HepG2 (cell line): ENCODE results near the gene NBPF8. TPM values are rescaled to one million over a fixed set of nuclear protein-coding genes. Genes with fewer than 3 reads are reported as not detected.
"Not testable (repeated sequence)": the region's sequence is repeated elsewhere in the genome, so short reads cannot be mapped to it uniquely, and the experiment has no call there.

ENCODE experiments used
- ATAC-seq: fragments of 200-7000 bp; cut with Tn5 transposase; 3 replicates; pipeline ENCODE4 v1.9.1; 2020; ENCODE audit warnings: mild to moderate bottlenecking, moderate library complexity
- Bru-seq: library from RNA; stranded (reverse); fragments of 400-500 nt; gene quantifications from one replicate; lab custom pipeline; 2021; lab: Mats Ljungman, UMichigan
- BruChase-seq, 2 experiments: library from RNA; stranded (reverse); fragments of 400-500 nt; gene quantifications; one replicate each; lab custom pipeline; 2021; lab: Mats Ljungman, UMichigan
- BruUV-seq: library from RNA; stranded (reverse); fragments of 400-500 nt; replicated peaks from 2 replicates; lab custom pipeline; 2021; lab: Mats Ljungman, UMichigan
- CTCF ChIA-PET: fragments of 300-600 bp; formaldehyde crosslinking; extraction: SDS; loops from one replicate; lab custom pipeline; 2021; ENCODE audit warnings: low total read pairs, inconsistent platforms, low intra/inter-chr PET ratio; lab: Yijun Ruan, JAX
- POLR2A ChIA-PET: fragments of 350-600 bp; sonication (Branson Sonifier 250); formaldehyde crosslinking; loops from one replicate; lab custom pipeline; 2020; ENCODE audit warnings: antibody characterized with exemption, inconsistent platforms; lab: Yijun Ruan, JAX
- DNase-seq: peaks from one replicate; pipeline ENCODE4 v3.0.0-alpha.2; 2015; ENCODE audit warnings: low spot score
- FAIRE-seq: peaks from 3 replicates; lab custom pipeline; 2011; peaks lifted over from hg19 to GRCh38; lab: Jason Lieb, UNC
- H2AFZ ChIP-seq: one replicate; pipeline ENCODE4 v1.6.1; 2011; ENCODE audit warnings: low read length, inconsistent platforms
- H3K27ac ChIP-seq: fragments of 300-600 bp; 3 replicates; pipeline ENCODE4 v1.8.0; 2011; ENCODE audit warnings: mixed run types, mild to moderate bottlenecking, mixed read lengths, low read length, inconsistent platforms; ENCODE audit not compliant: insufficient read depth; ENCODE audit errors: extremely low read length
- H3K27me3 ChIP-seq, 2 experiments: fragments of 200-600 bp in 1 of 2; 2 replicates in 1 of 2; 3 replicates in 1 of 2; pipeline versions ENCODE4 v1.6.0 to v1.8.0; 2011; ENCODE audit warnings: low read length in 2 of 2, mild to moderate bottlenecking in 2 of 2, moderate library complexity in 2 of 2, inconsistent platforms in 1 of 2; ENCODE audit not compliant: insufficient read depth in 2 of 2, control insufficient read depth in 1 of 2
- H3K36me3 ChIP-seq, 2 experiments: fragments of 200-600 bp in 1 of 2; replicated peaks in 1 of 2; 2 replicates in 1 of 2; 3 replicates in 1 of 2; pipeline versions ENCODE4 v1.5.1 to v1.8.0; 2011; ENCODE audit warnings: low read length in 2 of 2, inconsistent platforms in 1 of 2; ENCODE audit not compliant: insufficient read depth in 2 of 2, control insufficient read depth in 1 of 2
- H3K4me1 ChIP-seq: 2 replicates; pipeline ENCODE4 v1.5.1; 2012; ENCODE audit warnings: low read length, inconsistent platforms; ENCODE audit not compliant: insufficient read depth
- H3K4me2 ChIP-seq: 2 replicates; pipeline ENCODE4 v1.6.0; 2011; ENCODE audit warnings: low read depth, low read length, inconsistent platforms
- H3K4me3 ChIP-seq, 3 experiments: fragments of 200-600 bp in 1 of 3; sonication (generic), shearing (Covaris generic) in 1 of 3; replicated peaks in 1 of 3; 2 replicates each; pipeline ENCODE4 v1.5.1; 2011 to 2016; ENCODE audit warnings: low read length in 3 of 3, inconsistent platforms in 2 of 3, low read depth in 2 of 3, mild to moderate bottlenecking in 2 of 3, control low read depth in 1 of 3, mixed read lengths in 1 of 3; ENCODE audit not compliant: insufficient read depth in 1 of 3
- H3K79me2 ChIP-seq: one replicate; pipeline ENCODE4 v1.6.1; 2011; ENCODE audit warnings: low read length, inconsistent platforms; ENCODE audit not compliant: insufficient read depth
- H3K9ac ChIP-seq: 2 replicates; pipeline ENCODE4 v1.6.0; 2011; ENCODE audit warnings: mild to moderate bottlenecking, low read depth, low read length, inconsistent platforms; ENCODE audit not compliant: insufficient read depth
- H3K9me3 ChIP-seq: 2 replicates; pipeline ENCODE4 v1.5.1; 2012; ENCODE audit warnings: mild to moderate bottlenecking, low read length
- H4K20me1 ChIP-seq: 2 replicates; pipeline ENCODE4 v1.6.0; 2011; ENCODE audit warnings: inconsistent platforms, mild to moderate bottlenecking, low read length, moderate library complexity; ENCODE audit not compliant: insufficient read depth
- HNRNPLL ChIP-seq: fragments of 200-400 bp; formaldehyde crosslinking; IDR thresholded peaks from 2 replicates; pipeline ENCODE4 v1.6.1; 2017; ENCODE audit warnings: mild to moderate bottlenecking, low read depth, low read length; ENCODE audit not compliant: poor library complexity, severe bottlenecking
- RBFOX2 ChIP-seq: fragments of 200-400 bp; formaldehyde crosslinking; IDR thresholded peaks from 2 replicates; pipeline ENCODE4 v1.6.1; 2017; ENCODE audit warnings: low read depth, mild to moderate bottlenecking, low read length
- WGBS: methylation state at CpG from one replicate; pipeline ENCODE4 v1.1.6; 2017; ENCODE audit warnings: low lambda C conversion rate; 5-methylcytosine and 5-hydroxymethylcytosine counted together
- in situ Hi-C: cut with HindIII; loops from 2 replicates; pipeline ENCODE4 v1.10.0; 2017; ENCODE audit warnings: low pct_unique_long_range_greater_than_20kb; ENCODE audit not compliant: extremely low pct_ligation_motif_present
- intact Hi-C: fragments of 100-400 bp; cut with micrococcal nuclease; formaldehyde crosslinking; loops from one replicate; pipeline ENCODE4 v1.10.0; 2022; ENCODE audit not compliant: unreplicated experiment
- long read RNA-seq, 2 experiments: library from RNA in 1 of 2; library from polyadenylated mRNA in 1 of 2; stranded (forward) in 1 of 2; unstranded in 1 of 2; transcript quantifications; one replicate each; pipeline ENCODE4 v2.0.0, GENCODE V29; 2019 to 2022
- polyA minus RNA-seq, 3 experiments: library from RNA; depleted of rRNA, polyadenylated mRNA; stranded (reverse); fragments of >200 nt; gene quantifications; 2 replicates each; pipeline ENCODE4 v1.2.3, GENCODE V29; 2011; ENCODE audit warnings: low replicate concordance in 1 of 3
- polyA plus RNA-seq, 8 experiments: library from polyadenylated mRNA; depleted of rRNA in 3 of 8; stranded (reverse) in 7 of 8; unstranded in 1 of 8; fragments of >200 nt; fragmentation: Illumina TruSeq in 4 of 8; extraction: Trizol in 4 of 8; gene quantifications; 2 replicates each; pipeline versions ENCODE4 v1.2.1 to v1.2.3, GENCODE V29; 2011 to 2016; ENCODE audit warnings: low read depth in 4 of 8, missing spikeins in 1 of 8, mixed read lengths in 1 of 8; ENCODE audit not compliant: insufficient read depth in 1 of 8
- total RNA-seq, 5 experiments: library from RNA; depleted of rRNA; stranded (reverse); fragments of >200 nt; fragmentation: Illumina TruSeq; extraction: Trizol; gene quantifications; 2 replicates each; pipeline ENCODE4 v1.2.3, GENCODE V29; 2016; ENCODE audit warnings: low read depth in 1 of 5
- TF ChIP-seq, protein P1 (sequence below), 2 experiments: sonication (generic) in 1 of 2; formaldehyde crosslinking in 1 of 2; IDR thresholded peaks; 2 replicates each; pipeline versions ENCODE4 v1.4.0 to v1.6.1; 2018 to 2020; ENCODE audit warnings: missing genetic modification reagents in 2 of 2, borderline replicate concordance in 1 of 2, low read depth in 1 of 2, mild to moderate bottlenecking in 1 of 2, missing biosample characterization in 1 of 2
- TF ChIP-seq, protein P2 (sequence below): sonication (generic); formaldehyde crosslinking; IDR thresholded peaks from 2 replicates; pipeline ENCODE4 v1.9.0; 2022; ENCODE audit warnings: missing genetic modification reagents, mild to moderate bottlenecking, borderline replicate concordance
- TF ChIP-seq, protein P3 (sequence below): sonication (generic); formaldehyde crosslinking; IDR thresholded peaks from 2 replicates; pipeline ENCODE4 v1.4.0; 2020; ENCODE audit warnings: mild to moderate bottlenecking, missing genetic modification reagents

Gene NBPF8, protein sequence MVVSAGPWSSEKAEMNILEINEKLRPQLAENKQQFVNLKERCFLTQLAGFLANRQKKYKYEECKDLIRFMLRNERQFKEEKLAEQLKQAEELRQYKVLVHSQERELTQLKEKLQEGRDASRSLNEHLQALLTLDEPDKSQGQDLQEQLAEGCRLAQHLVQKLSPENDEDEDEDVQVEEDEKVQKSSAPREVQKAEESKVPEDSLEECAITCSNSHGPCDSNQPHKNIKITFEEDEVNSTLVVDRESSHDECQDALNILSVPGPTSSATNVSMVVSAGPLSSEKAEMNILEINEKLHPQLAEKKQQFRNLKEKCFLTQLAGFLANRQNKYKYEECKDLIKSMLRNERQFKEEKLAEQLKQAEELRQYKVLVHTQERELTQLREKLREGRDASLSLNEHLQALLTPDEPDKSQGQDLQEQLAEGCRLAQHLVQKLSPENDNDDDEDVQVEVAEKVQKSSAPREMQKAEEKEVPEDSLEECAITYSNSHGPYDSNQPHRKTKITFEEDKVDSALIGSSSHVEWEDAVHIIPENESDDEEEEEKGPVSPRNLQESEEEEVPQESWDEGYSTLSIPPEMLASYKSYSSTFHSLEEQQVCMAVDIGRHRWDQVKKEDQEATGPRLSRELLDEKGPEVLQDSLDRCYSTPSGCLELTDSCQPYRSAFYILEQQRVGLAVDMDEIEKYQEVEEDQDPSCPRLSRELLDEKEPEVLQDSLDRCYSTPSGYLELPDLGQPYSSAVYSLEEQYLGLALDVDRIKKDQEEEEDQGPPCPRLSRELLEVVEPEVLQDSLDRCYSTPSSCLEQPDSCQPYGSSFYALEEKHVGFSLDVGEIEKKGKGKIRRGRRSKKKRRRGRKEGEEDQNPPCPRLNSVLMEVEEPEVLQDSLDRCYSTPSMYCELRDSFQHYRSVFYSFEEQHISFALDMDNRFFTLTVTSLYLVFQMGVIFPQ
- total RNA-seq (2016; rRNA removed; fragmentation: Illumina TruSeq; extraction: Trizol) (3.2 and 4.0 TPM in 2 replicates), polyA plus RNA-seq (2011; rRNA removed) (7.7 and 7.8 TPM in 2 replicates), polyA minus RNA-seq (2011; rRNA and poly(A)+ RNA removed; ENCODE audit: low replicate concordance) (3.0 and 20.3 TPM in 2 replicates), Bru-seq, nascent RNA (percentile 48 among the genes with signal in this experiment), BruChase-seq, experiment 1, labeled RNA remaining after a 6-hour chase (percentile 54 among the genes with signal in this experiment), BruChase-seq, experiment 2, labeled RNA remaining after a 2-hour chase (percentile 52 among the genes with signal in this experiment)
- 0.81 and 1.2 TPM in 2 replicates for total RNA-seq (2016; cell fraction: cytosol; rRNA removed; fragmentation: Illumina TruSeq; extraction: Trizol; ENCODE audit: low read depth)
- total RNA-seq (2016; cell fraction: insoluble cytoplasmic fraction; rRNA removed; fragmentation: Illumina TruSeq; extraction: Trizol) = 2.7 and 4.2 TPM in 2 replicates
- total RNA-seq (2016; cell fraction: membrane; rRNA removed; fragmentation: Illumina TruSeq; extraction: Trizol) = 1.8 and 2.5 TPM in 2 replicates
- 5.7 and 6.8 TPM in 2 replicates for total RNA-seq (2016; cell fraction: nucleus; rRNA removed; fragmentation: Illumina TruSeq; extraction: Trizol)
- polyA plus RNA-seq (2011; cell fraction: cytosol; rRNA removed) = 2.2 and 3.5 TPM in 2 replicates
- 17.9 and 20.0 TPM in 2 replicates for polyA plus RNA-seq (2011; cell fraction: nucleus; rRNA removed)
- 3.9 and 4.3 TPM in 2 replicates for polyA plus RNA-seq (2012)
- polyA plus RNA-seq (2016; cell fraction: cytosol; fragmentation: Illumina TruSeq; extraction: Trizol; ENCODE audit: low read depth) = 0.22 and 0.34 TPM in 2 replicates
- polyA plus RNA-seq (2016; cell fraction: insoluble cytoplasmic fraction; fragmentation: Illumina TruSeq; extraction: Trizol; ENCODE audit: low read depth) = 1.8 and 2.8 TPM in 2 replicates
- 0.78 and 0.95 TPM in 2 replicates for polyA plus RNA-seq (2016; cell fraction: membrane; fragmentation: Illumina TruSeq; extraction: Trizol; ENCODE audit: low read depth)
- polyA plus RNA-seq (2016; cell fraction: nucleus; fragmentation: Illumina TruSeq; extraction: Trizol; ENCODE audit: insufficient read depth, low read depth) = 14.8 and 15.4 TPM in 2 replicates
- 1.1 and 2.1 TPM in 2 replicates for polyA minus RNA-seq (2011; cell fraction: cytosol; rRNA and poly(A)+ RNA removed)
- polyA minus RNA-seq (2011; cell fraction: nucleus; rRNA and poly(A)+ RNA removed) = 8.9 and 12.2 TPM in 2 replicates
- long read RNA-seq, experiment 1, partial matches to known transcripts = 0 of 1 reads
- long read RNA-seq, experiment 1, other reads (novel, unspliced or antisense) = 1 of 1 reads
- long read RNA-seq, experiment 2, partial matches to known transcripts = 0 of 3 reads
- long read RNA-seq, experiment 2, other reads (novel, unspliced or antisense) = 3 of 3 reads

DNA sequence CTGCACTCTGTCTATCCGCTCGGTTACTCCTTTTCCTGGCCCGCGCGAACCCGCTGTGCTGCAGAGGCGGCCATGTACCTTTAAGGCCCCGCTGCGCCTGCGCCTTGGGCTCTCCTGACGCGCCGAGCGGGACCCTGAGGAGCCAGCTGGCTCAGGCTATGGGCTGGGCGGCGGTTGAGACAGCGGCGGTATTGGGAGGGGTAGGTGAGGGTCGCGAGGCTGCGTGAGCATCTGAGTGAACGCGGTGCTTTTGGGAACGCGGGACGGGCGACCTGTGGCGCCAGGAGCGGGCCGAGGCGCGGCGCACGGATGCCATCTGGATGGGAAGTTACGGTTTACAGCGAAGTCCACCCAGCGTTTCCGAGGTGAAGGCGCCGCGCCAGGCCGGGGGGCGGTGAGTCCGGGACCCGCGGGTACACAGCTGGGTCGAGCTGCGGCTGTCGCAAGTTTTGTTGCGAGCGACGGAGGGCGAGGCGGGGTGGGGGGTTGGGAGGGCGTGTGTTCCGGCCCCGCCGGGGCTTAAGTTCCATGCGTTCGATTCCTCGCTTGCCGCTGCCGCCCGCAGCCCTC is at the start of gene NBPF8:
NBPF8 (plus strand) TSS at position 125 of the 570 bp plus-strand sequence. CDS start 21,488 bp downstream, outside the sequence.
- Histone ChIP-seq H3K9ac (peak within 1 kb of the TSS; percentile 15; the same call in 1 of the 2 replicates), H3K4me2 (peak within 1 kb of the TSS; percentile 70), H2AFZ (peak within 1 kb of the TSS; percentile 63), H3K4me3 (peak within 1 kb of the TSS; percentile 52 to 71 (median 60); a peak in 5 of 6 replicates)
- intact Hi-C loops, H3K27me3 ChIP-seq, FAIRE-seq, POLR2A ChIA-PET, H3K27ac ChIP-seq, H4K20me1 ChIP-seq, H3K4me1 ChIP-seq, H3K9me3 ChIP-seq, H3K36me3 ChIP-seq, CTCF ChIA-PET, H3K79me2 ChIP-seq, in situ Hi-C loops, BruUV-seq: not testable (repeated sequence)
- WGBS = no CpG with 5 or more reads among the region's 64 CpGs
- ATAC-seq = peak; percentile 99
- peak; percentile 21 for DNase-seq
- TF ChIP-seq, protein P1, sequence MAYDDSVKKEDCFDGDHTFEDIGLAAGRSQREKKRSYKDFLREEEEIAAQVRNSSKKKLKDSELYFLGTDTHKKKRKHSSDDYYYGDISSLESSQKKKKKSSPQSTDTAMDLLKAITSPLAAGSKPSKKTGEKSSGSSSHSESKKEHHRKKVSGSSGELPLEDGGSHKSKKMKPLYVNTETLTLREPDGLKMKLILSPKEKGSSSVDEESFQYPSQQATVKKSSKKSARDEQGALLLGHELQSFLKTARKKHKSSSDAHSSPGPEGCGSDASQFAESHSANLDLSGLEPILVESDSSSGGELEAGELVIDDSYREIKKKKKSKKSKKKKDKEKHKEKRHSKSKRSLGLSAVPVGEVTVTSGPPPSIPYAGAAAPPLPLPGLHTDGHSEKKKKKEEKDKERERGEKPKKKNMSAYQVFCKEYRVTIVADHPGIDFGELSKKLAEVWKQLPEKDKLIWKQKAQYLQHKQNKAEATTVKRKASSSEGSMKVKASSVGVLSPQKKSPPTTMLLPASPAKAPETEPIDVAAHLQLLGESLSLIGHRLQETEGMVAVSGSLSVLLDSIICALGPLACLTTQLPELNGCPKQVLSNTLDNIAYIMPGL (CRISPR knock-in tag; IDR thresholded peaks at IDR 0.05; ENCODE audit: borderline replicate concordance in 1 of 2, low read depth in 1 of 2) = peak; percentile 31 to 37; a peak in 2 of 4 replicates
- TF ChIP-seq, protein P2, sequence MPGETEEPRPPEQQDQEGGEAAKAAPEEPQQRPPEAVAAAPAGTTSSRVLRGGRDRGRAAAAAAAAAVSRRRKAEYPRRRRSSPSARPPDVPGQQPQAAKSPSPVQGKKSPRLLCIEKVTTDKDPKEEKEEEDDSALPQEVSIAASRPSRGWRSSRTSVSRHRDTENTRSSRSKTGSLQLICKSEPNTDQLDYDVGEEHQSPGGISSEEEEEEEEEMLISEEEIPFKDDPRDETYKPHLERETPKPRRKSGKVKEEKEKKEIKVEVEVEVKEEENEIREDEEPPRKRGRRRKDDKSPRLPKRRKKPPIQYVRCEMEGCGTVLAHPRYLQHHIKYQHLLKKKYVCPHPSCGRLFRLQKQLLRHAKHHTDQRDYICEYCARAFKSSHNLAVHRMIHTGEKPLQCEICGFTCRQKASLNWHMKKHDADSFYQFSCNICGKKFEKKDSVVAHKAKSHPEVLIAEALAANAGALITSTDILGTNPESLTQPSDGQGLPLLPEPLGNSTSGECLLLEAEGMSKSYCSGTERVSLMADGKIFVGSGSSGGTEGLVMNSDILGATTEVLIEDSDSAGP (CRISPR knock-in tag) = peak; percentile 38; the same call in 1 of the 2 replicates
- peak; percentile 48; the same call in 1 of the 2 replicates for TF ChIP-seq RBFOX2
- TF ChIP-seq HNRNPLL = peak; percentile 34
- TF ChIP-seq, protein P3, sequence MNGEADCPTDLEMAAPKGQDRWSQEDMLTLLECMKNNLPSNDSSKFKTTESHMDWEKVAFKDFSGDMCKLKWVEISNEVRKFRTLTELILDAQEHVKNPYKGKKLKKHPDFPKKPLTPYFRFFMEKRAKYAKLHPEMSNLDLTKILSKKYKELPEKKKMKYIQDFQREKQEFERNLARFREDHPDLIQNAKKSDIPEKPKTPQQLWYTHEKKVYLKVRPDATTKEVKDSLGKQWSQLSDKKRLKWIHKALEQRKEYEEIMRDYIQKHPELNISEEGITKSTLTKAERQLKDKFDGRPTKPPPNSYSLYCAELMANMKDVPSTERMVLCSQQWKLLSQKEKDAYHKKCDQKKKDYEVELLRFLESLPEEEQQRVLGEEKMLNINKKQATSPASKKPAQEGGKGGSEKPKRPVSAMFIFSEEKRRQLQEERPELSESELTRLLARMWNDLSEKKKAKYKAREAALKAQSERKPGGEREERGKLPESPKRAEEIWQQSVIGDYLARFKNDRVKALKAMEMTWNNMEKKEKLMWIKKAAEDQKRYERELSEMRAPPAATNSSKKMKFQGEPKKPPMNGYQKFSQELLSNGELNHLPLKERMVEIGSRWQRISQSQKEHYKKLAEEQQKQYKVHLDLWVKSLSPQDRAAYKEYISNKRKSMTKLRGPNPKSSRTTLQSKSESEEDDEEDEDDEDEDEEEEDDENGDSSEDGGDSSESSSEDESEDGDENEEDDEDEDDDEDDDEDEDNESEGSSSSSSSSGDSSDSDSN (CRISPR knock-in tag) = peak; percentile 22; the same call in 1 of the 2 replicates
